ENCODE measurements around the gene PER3. TPM values are rescaled to one million over a fixed set of nuclear protein-coding genes. Genes with fewer than 3 reads are reported as not detected.

Gene PER3
- total and polyA plus RNA-seq, 9 of the 15 experiments (the other 6 are each of a cell fraction or from before 2014, with no cell fraction given), result 11.9 to 22.5 (median 14.6) TPM

- intact Hi-C loops (cut with micrococcal nuclease), result no loop called here
- H3K9me3 ChIP-seq (replicated peaks; ENCODE audit: control insufficient read depth, insufficient read depth, low read depth, low read length), result no peaks in the 10 kb centered on the region
- 9% methylated on average over 9 of the region's 9 CpGs for WGBS (ENCODE audit: insufficient coverage, low coverage, missing lambda C conversion rate)
- TF ChIP-seq MIER1 (IDR thresholded peaks at IDR 0.05; ENCODE audit: low read depth) (no peak), ZSCAN29 (IDR thresholded peaks at IDR 0.05) (no peak), MCM5 (IDR thresholded peaks at IDR 0.05; ENCODE audit: low read depth) (no peak), GTF2A2 (tag; IDR thresholded peaks at IDR 0.05) (no peak), HCFC1 (IDR thresholded peaks at IDR 0.05; ENCODE audit: low read depth, low read length) (no peak), ZNF445 (CRISPR knock-in tag; IDR thresholded peaks at IDR 0.05; ENCODE audit: low read depth) (no peak), NFATC3 (IDR thresholded peaks at IDR 0.05) (no peak), BRF2 (IDR thresholded peaks at IDR 0.05; ENCODE audit: borderline replicate concordance, insufficient read depth, insufficient read length) (no peak), TARDBP (IDR thresholded peaks at IDR 0.05) (no peak), NCOA4 (IDR thresholded peaks at IDR 0.05; ENCODE audit: partially characterized antibody) (no peak), NFIC (IDR thresholded peaks at IDR 0.05) (peak; percentile 35), HSF4 (CRISPR knock-in tag; IDR thresholded peaks at IDR 0.05; ENCODE audit: borderline replicate concordance) (no peak), ZNF324 (CRISPR knock-in tag; IDR thresholded peaks at IDR 0.05) (no peak), HDAC8 (tag; IDR thresholded peaks at IDR 0.05) (no peak), SREBF2 (CRISPR knock-in tag; IDR thresholded peaks at IDR 0.05) (no peak), SRF (CRISPR knock-in tag; IDR thresholded peaks at IDR 0.05) (peak in 1 of 2 experiments; percentile 64; a peak in 1 of 4 replicates), ZNF124 (CRISPR knock-in tag; IDR thresholded peaks at IDR 0.05) (no peak), ZNF75A (CRISPR knock-in tag; IDR thresholded peaks at IDR 0.05) (no peak), POU5F1 (IDR thresholded peaks at IDR 0.05; ENCODE audit: borderline replicate concordance, low read depth, low read length, partially characterized antibody) (no peak), PRDM10 (IDR thresholded peaks at IDR 0.05; ENCODE audit: partially characterized antibody) (no peak)
Measured at GRCh38 chr1:7888248-7889081, 104.4 kb downstream of the PER3 start.

More at GRCh38 chr1:7888248-7889081, 104.4 kb downstream of the PER3 start:
- ChIA-PET POLR2A (interaction anchor here (0.8 kb wide), 1 partner anchor 240 kb away, joined by 3 read pairs; no protein-coding TSS in a partner anchor), CTCF (ENCODE audit: low intra/inter-chr PET ratio) (no interaction called here)
- ATAC-seq, result no peak
- no peak for FAIRE-seq
- H3K4me1 ChIP-seq (replicated peaks in 1 of 2; ENCODE audit: control insufficient read depth in 2 of 2, insufficient read depth in 2 of 2, low read length in 2 of 2), result peaks cover 0 to 8% of the 10 kb centered on the region in 2 experiments; a peak in 3 of 5 replicates
- no peak overlapping the region for H3K4me2 ChIP-seq (ENCODE audit: insufficient read depth, low read length)
- H3K4me3 ChIP-seq, result no peak overlapping the region
- H3K9ac ChIP-seq (ENCODE audit: insufficient read depth in 1 of 2, low read depth in 2 of 2, low read length in 2 of 2), result no peak overlapping the region
- H3K27me3 ChIP-seq (ENCODE audit: control insufficient read depth in 2 of 2, insufficient read depth in 2 of 2, low read length in 2 of 2), result peaks cover 18 to 32% of the 10 kb centered on the region in 2 experiments
- no peak overlapping the region for H2AFZ ChIP-seq (ENCODE audit: low read depth, low read length)
- no peaks in the 10 kb centered on the region for H4K20me1 ChIP-seq (replicated peaks; ENCODE audit: control insufficient read depth, insufficient read depth, low read length)
- no peak for DNase-seq (ENCODE audit: extremely low read depth in 1 of 4, low spot score in 3 of 4)
- no peaks in the 10 kb centered on the region for H3K9me1 ChIP-seq (ENCODE audit: control insufficient read depth, insufficient read depth, low read length)
- H3K79me2 ChIP-seq (ENCODE audit: control insufficient read depth, insufficient read depth, low read length), result no peaks in the 10 kb centered on the region
- in situ Hi-C loops (cut with MboI), result no loop called here
- H3K27ac ChIP-seq (ENCODE audit: extremely low read depth, low read depth, low read length), result no peak overlapping the region
- no TSS peak for BruUV-seq (replicated peaks)
- H3K36me3 ChIP-seq (ENCODE audit: control insufficient read depth, insufficient read depth, low read length), result no peaks in the 10 kb centered on the region

Data from K562 (cell line).